ENCODE measurements around the gene ALDOB.
"Not testable (repeated sequence)": the region's sequence is repeated elsewhere in the genome, so short reads cannot be mapped to it uniquely, and the experiment has no call there.

Gene ALDOB

GRCh38 chr9:101397746-101398067, 37.9 kb downstream of the ALDOB start:
- H3K4me3 ChIP-seq (ENCODE audit: low read length) = peak overlapping the region; percentile 93
- DNase-seq (ENCODE audit: low read depth) = no peak
- TF ChIP-seq CTCF (IDR thresholded peaks at IDR 0.05; ENCODE audit: insufficient read depth, low read depth, low read length, missing control alignments) = no peak

GRCh38 chr9:101394687-101395086, 40.9 kb downstream of the ALDOB start:
- no peak for TF ChIP-seq CTCF (IDR thresholded peaks at IDR 0.05; ENCODE audit: insufficient read depth, low read depth, low read length, missing control alignments)
- DNase-seq (ENCODE audit: low read depth) = no peak

GRCh38 chr9:101393135-101393534, 42.4 kb downstream of the ALDOB start:
- DNase-seq (ENCODE audit: low read depth) = no peak
- no peak for TF ChIP-seq CTCF (IDR thresholded peaks at IDR 0.05; ENCODE audit: insufficient read depth, low read depth, low read length, missing control alignments)
- no peak overlapping the region for H3K4me3 ChIP-seq (ENCODE audit: low read length)

More at GRCh38 chr9:101394687-101395086, 40.9 kb downstream of the ALDOB start:
- H3K4me3 ChIP-seq (ENCODE audit: low read length) = no peak overlapping the region

GRCh38 chr9:101388507-101388993, 47.0 kb downstream of the ALDOB start:
- no peak overlapping the region for H3K4me3 ChIP-seq (ENCODE audit: low read length)
- peak; percentile 47 for TF ChIP-seq CTCF (IDR thresholded peaks at IDR 0.05; ENCODE audit: insufficient read depth, low read depth, low read length, missing control alignments)
- peak; percentile 33 for DNase-seq (ENCODE audit: low read depth)

GRCh38 chr9:101387871-101388506, 47.6 kb downstream of the ALDOB start:
- peak; percentile 66 for DNase-seq (ENCODE audit: low read depth)
- TF ChIP-seq CTCF (IDR thresholded peaks at IDR 0.05; ENCODE audit: insufficient read depth, low read depth, low read length, missing control alignments) = peak; percentile 65
- H3K4me3 ChIP-seq (ENCODE audit: low read length) = no peak overlapping the region

- H3K4me3 ChIP-seq (ENCODE audit: low read length); DNase-seq (ENCODE audit: low read depth): not testable (repeated sequence)
Measured at GRCh38 chr9:101384873-101385536, 50.6 kb downstream of the ALDOB start, which contains the start of gene BAAT. Gene BAAT (minus strand): TSS chr9:101385006. CDS start chr9:101371404, 13,602 bp downstream.

- H3K4me3 ChIP-seq (ENCODE audit: low read length) = no peak overlapping the region
- DNase-seq (ENCODE audit: low read depth) = no peak
- no peak for TF ChIP-seq CTCF (IDR thresholded peaks at IDR 0.05; ENCODE audit: insufficient read depth, low read depth, low read length, missing control alignments)
Measured at GRCh38 chr9:101383361-101383760, 52.2 kb downstream of the ALDOB start.
